ENCODE measurements around the gene IER5.

Gene IER5

GRCh38 chr1:181135815-181136737 lies 47.6 kb downstream of the IER5 start:
- DNase-seq, result no peak

- DNase-seq, result no peak
Observed at GRCh38 chr1:181136738-181137122, 48.2 kb downstream of the IER5 start.

GRCh38 chr1:181137217-181137743 lies 48.8 kb downstream of the IER5 start:
- no peak for DNase-seq

- no peak for DNase-seq
Observed at GRCh38 chr1:181139631-181140061, 51.1 kb downstream of the IER5 start.

- no peak for DNase-seq
Observed at GRCh38 chr1:181140398-181140797, 51.9 kb downstream of the IER5 start.

GRCh38 chr1:181140891-181141290 lies 52.4 kb downstream of the IER5 start:
- no peak for DNase-seq

- no peak for DNase-seq
Observed at GRCh38 chr1:181141431-181141910, 53.0 kb downstream of the IER5 start.

Data from NCI-H1092 treated with DMSO at 0.1 percent for 48 hours (cell line).